HEK293T (cell line): ENCODE results near the gene ZNF469.

Experiments used
- ARNT ChIP-seq: fragments of 450-650 bp; IDR thresholded peaks from 2 replicates; pipeline ENCODE4 v1.6.1; 2017; ENCODE audit warnings: mild to moderate bottlenecking
- BHLHE40 ChIP-seq: fragments of 450-650 bp; IDR thresholded peaks from 2 replicates; pipeline ENCODE4 v1.6.1; 2016; ENCODE audit warnings: mild to moderate bottlenecking, moderate library complexity, borderline replicate concordance
- FOXA1 ChIP-seq: fragments of 450-650 bp; IDR thresholded peaks from 2 replicates; pipeline ENCODE4 v1.6.1; 2016; ENCODE audit warnings: mild to moderate bottlenecking
- FOXK2 ChIP-seq: fragments of 450-650 bp; IDR thresholded peaks from 2 replicates; pipeline ENCODE4 v1.6.1; 2016; ENCODE audit warnings: mild to moderate bottlenecking
- FOXM1 ChIP-seq: fragments of 450-650 bp; IDR thresholded peaks from 2 replicates; pipeline ENCODE4 v1.6.1; 2017; ENCODE audit warnings: mild to moderate bottlenecking, borderline replicate concordance
- NFRKB ChIP-seq: fragments of 450-650 bp; IDR thresholded peaks from 2 replicates; pipeline ENCODE4 v1.6.1; 2016; ENCODE audit warnings: mild to moderate bottlenecking, moderate library complexity
- SP1 ChIP-seq: fragments of 450-650 bp; IDR thresholded peaks from 2 replicates; pipeline ENCODE4 v1.6.1; 2017
- TARDBP ChIP-seq: fragments of 450-650 bp; IDR thresholded peaks from 2 replicates; pipeline ENCODE4 v1.6.1; 2016
- ZNF384 ChIP-seq: fragments of 450-650 bp; IDR thresholded peaks from 2 replicates; pipeline ENCODE4 v1.6.1; 2016

GRCh38 chr16:88403794-88404581 is 21.2 kb downstream of the ZNF469 start:
- no peak for TF ChIP-seq FOXK2
- no peak for TF ChIP-seq BHLHE40
- TF ChIP-seq ARNT: no peak
- TF ChIP-seq FOXA1: no peak
- no peak for TF ChIP-seq SP1
- no peak for TF ChIP-seq FOXM1
- no peak for TF ChIP-seq TARDBP
- TF ChIP-seq ZNF384: no peak
- no peak for TF ChIP-seq NFRKB
